NCI-H2081 (cell line): ENCODE measurements around the gene TMEM87B.
A peak's percentile ranks its signal among the peaks of the same experiment; 100 is the strongest.

ENCODE experiments used
- DNase-seq, 2 experiments: peaks; one replicate each; lab custom pipeline; 2025; lab: John Stamatoyannopoulos, UW

TMEM87B gene

DNA sequence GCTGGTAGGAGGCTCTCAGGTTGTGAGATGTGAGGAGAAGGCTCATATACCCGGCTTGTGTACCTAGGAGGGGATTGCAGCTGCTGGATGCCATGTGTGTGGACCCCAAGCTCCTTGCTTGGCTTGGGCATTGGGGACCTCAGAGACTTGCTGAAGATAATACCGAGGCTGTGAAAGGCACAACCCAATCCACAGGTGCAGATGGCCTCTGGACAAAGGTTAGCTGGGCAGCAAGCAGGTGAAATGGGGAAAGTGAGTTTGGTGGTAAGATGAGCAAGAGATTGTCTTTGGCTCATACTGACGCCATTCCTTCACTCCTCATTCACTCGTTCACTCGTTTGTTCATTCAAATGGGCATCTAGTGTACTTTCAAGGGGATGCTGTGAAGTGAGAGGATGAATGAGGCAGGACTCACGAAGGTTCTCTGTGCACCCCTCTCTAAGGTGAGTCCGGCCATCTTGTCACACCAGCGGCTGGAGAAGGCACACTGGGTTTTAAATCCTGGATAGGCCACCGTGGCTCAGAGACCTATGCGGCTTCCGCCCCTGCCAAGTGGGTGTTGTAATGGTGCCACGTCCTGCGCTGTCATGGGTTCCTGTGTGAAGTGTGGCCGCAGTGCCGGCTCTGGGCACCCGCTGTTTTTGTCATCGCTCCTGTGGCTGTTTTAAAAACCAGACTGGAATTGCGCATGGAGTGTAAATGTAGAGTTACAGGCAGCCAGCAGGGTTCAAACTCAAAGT, 96.8 kb downstream of the TMEM87B start:
- DNase-seq, result no peak

DNA sequence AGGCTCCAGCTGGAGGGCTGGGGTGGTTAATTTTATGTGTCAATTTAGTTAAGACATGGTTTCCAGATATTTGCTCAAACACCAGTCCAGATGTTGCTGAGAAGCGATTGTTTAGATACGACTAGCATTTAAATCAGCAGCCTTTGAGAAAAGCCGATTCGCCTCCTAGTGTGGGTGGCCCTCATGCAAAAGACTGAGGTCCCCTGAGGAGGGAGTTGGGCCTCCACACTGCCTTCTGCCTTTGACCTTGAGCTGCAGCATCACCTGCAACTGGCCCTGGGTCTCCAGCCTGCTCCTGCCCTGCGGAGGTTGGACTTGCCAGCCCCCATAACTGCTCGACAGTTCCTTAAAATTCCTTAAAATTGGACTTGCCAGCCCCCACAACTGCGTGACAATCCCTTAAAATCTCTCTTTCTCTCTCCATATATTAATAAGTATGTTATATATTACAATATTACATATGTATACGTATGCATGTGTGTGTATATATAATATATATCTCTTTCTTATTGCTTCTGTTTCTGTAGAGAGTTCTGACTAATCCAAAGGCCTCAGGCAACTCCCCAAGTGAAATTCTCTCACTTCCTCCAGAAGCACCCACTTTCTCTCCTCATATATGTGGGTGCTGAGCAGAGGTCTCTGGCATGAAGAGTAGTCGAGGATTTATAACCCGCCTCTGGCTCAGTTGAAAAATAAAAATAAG, 97.6 kb downstream of the TMEM87B start:
- DNase-seq, result no peak

DNA sequence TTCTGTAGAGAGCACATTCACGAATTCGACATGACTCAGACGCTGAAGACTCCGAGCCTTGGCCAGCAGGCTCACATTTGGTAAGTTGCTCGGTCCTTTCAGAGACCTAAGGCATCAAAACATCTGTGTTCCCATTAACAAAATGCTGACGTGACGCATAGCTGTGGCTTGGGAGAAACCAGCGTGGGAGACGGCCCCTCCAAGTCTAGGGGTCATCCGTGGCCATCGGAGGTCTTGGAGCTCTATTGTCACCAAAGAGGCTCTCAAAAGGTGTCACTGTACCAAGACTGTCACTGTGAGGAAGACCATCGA, 98.1 kb downstream of the TMEM87B start:
- no peak for DNase-seq

GRCh38 chr2:112153501-112153900, 98.4 kb downstream of the TMEM87B start:
- DNase-seq, result no peak

GRCh38 chr2:112154246-112155117, 99.4 kb downstream of the TMEM87B start:
- no peak for DNase-seq

- DNase-seq, result peak in 1 of 2 experiments; percentile 18
Measured at GRCh38 chr2:112155331-112156151, 100.5 kb downstream of the TMEM87B start.

- no peak for DNase-seq
Measured at GRCh38 chr2:112156152-112156986, 101.3 kb downstream of the TMEM87B start.

DNA sequence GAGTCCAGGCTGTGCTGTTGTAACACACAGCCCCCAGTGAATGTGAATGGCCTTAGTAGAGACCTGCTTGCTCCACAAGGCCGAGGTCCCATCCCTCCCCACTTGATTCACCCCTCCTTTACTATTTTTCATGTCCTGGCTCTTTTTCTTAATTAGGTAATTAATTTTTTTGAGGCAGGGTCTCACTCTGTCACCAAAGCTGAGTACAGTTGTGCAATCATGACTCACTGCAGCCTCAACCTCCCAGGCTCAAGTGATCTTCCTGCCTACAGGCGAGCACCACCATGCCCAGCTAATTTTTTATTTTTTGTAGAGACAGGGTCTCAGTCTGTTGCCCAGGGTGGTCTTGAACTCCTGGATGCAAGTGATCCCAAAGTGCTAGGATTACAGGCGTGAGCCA, 102.4 kb downstream of the TMEM87B start:
- DNase-seq, result no peak

GRCh38 chr2:112159454-112159921, 104.4 kb downstream of the TMEM87B start:
- no peak for DNase-seq

GRCh38 chr2:112160283-112161250, 105.5 kb downstream of the TMEM87B start:
- no peak for DNase-seq

DNA sequence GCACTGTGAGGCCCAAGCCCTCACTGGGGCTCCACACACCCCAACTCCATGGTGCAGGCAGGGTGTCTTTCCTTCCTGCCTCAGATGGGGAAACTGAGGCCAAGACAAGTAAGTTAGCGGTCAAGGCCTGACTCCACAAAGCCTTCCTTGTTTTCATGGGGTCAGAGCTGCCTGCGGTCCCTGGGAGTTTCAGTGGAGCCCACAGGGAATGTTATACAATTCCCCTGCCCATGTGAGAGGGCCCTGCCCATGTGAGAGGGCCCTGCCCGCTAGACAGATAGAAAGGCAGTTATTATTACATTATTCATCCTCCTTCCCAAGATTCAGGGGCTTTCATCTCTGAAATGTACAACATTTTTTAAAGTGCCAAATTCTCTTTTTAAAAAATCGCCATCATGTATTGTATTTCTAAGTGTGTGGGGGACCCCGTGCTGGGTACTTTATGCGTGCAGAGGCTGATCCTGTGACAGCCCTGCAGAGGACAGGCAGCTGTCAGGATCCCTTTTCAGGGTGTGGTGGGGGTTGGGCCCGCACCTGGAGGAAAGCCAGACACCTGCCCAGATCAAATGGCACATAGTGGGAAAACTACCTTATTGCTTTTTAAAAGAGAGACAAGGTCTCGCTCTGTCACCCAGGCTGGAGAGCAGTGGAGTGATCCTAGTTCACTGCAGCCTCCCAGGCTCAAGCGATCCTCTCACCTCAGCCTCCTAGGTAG, 106.5 kb downstream of the TMEM87B start:
- DNase-seq, result peak in 1 of 2 experiments; percentile 30

- DNase-seq, result no peak
Measured at GRCh38 chr2:112162341-112162740, 107.3 kb downstream of the TMEM87B start.

DNA sequence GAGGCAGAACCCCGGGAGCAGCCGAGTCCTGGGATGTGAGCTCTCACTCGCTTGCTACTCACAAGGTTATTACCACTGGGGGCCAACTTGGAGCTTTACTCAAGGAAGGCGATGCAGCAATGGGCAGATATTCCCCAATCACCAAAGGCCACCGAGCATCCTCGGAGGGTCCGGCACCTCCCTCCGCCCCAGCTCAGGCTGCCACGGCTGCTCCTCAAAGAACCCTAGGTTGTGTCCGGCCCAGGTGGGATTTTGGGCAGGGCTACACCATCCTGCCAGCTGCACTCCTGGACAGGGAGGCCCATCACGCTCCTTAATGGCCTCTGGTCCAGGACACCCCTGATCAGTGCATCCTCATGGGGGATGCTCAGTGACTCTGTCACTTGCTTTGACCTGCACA, 107.9 kb downstream of the TMEM87B start:
- no peak for DNase-seq

DNA sequence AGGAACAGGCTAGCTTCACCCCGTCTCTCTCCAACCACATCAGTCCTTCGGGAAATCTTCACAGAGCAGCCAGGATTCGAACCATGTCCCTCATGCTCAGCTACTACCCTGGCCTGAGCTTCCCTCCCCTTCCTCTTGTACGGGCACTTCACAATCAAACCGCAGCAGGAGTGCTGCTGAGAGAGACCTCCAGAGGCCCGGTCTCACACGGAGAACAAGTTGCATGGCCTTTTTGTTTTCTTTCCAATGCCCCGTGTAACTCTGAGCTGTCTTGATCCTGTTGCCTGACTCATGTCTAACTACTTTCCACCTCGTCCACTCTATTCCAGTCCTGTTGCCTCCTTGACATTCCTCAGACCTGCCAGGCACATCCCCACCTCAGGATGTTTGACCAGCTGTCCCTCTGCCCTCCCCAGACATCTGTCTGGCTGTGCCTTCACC, 108.5 kb downstream of the TMEM87B start:
- DNase-seq, result no peak

GRCh38 chr2:112164876-112165275, 109.8 kb downstream of the TMEM87B start:
- DNase-seq, result no peak

GRCh38 chr2:112165296-112165695, 110.2 kb downstream of the TMEM87B start:
- DNase-seq, result no peak

DNA sequence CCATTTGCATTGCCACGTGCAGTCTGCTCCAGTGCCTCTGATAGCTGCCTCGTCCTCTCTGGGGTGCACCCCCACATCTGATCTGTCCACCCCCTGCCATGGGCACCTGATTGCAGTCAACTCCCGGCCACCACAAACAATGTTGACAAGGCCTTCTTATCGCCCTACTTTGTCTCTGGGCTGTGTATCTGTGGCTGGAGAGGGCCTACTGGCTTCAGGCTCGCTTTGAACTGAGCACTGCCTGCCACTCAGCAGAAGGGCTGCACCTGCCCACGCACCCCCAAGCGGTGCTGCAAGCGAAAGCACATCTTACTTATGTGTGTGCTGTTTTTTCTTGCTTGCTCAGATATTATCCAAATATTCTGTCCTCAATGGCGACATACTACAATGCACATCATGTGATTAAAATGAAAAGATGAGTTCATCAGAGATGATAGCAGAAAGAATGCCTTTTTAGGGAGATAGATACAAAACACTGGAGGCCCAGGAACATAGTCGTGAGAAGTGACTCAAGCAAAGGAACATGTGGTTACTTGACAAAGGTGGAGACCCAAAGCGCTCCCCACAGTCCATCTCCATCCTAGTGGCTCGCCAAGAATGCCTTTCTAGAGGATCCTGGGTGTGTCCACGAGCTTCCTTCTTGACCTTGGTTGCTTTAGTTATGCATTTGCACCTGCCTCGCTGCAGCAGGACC, 111.9 kb downstream of the TMEM87B start:
- DNase-seq, result no peak

GRCh38 chr2:112168422-112169124, 113.5 kb downstream of the TMEM87B start:
- peak in 1 of 2 experiments; percentile 24 for DNase-seq
